Embryonic facial prominence (tissue), 1 donor: ENCODE results near the gene PLS3.
"Not testable (repeated sequence)": the region's sequence is repeated elsewhere in the genome, so short reads cannot be mapped to it uniquely, and the experiment has no call there.

ENCODE experiments used
- DNase-seq: peaks from one replicate; pipeline ENCODE4 v3.0.0-alpha.2; 2016; ENCODE audit errors: extremely low spot score

PLS3 gene, protein sequence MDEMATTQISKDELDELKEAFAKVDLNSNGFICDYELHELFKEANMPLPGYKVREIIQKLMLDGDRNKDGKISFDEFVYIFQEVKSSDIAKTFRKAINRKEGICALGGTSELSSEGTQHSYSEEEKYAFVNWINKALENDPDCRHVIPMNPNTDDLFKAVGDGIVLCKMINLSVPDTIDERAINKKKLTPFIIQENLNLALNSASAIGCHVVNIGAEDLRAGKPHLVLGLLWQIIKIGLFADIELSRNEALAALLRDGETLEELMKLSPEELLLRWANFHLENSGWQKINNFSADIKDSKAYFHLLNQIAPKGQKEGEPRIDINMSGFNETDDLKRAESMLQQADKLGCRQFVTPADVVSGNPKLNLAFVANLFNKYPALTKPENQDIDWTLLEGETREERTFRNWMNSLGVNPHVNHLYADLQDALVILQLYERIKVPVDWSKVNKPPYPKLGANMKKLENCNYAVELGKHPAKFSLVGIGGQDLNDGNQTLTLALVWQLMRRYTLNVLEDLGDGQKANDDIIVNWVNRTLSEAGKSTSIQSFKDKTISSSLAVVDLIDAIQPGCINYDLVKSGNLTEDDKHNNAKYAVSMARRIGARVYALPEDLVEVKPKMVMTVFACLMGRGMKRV

DNA sequence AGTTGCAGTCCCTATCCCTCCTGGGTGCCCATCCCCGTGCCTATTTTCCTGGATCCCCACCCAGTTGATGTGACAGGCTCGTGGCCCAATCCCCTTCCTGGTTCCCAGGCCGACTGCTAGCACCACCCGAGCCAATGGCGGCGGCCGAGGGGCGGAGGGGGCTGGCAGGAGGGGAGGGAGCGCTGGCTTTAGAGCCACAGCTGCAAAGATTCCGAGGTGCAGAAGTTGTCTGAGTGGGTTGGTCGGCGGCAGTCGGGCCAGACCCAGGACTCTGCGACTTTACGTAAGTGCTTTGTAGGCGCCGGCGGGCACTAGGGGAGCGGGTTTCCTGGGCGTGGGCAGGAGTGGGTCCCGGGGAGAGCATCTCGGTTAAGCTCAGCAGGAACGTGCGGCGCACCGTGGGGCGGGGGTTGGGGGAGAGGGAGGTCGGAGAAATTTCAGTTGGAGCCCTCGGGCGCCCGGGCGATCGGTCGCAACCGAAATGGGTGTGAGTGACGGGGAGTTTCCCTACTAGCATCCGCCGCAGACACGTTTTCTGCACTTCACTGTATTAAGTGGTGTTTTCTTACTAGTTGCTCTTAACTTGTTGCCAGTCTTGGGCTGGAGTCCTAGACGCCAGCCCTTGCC, at the start of gene PLS3:
Gene PLS3, plus strand, starts transcription at position 197 of the 627 bp plus-strand sequence. CDS start 49,077 bp downstream, outside the sequence.
- peak; percentile 16 for DNase-seq

DNA sequence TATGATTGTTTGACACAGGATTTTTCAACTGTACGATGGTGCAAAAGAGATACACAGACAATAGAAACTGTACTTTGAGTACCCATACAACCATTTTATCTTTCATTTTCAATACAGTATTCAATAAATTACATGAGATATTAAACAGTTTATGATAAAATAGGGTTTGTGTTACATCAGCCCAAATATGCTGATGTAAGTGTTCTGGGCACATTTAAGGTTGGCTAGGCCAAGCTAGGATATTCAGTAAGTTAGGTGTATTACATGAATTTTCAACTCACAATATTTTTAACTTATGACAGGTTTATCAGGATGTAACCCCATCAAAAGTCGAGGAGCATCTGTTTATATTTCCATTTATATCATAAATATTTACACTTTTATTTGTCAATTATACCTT, 42.9 kb upstream of the PLS3 start:
- no peak for DNase-seq

DNA sequence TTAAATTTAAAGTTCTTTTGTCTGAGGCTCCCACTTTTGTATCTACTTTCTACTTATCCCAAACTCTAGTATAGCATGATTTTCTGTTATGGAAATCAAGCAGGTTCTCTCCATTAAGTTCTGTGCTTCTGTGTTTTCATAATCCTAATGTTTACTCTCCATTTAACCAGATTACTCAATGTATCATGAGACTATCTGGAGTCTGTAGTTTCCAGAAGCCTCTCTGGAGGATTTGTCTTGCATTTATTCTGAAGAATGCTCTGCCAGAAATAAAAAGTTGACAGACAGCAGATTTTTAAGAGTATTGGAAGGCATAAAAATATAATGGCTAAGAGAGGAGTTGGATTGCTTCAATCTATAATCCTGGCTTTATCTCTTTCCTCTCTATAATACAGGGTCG, 39.2 kb upstream of the PLS3 start:
- no peak for DNase-seq

DNA sequence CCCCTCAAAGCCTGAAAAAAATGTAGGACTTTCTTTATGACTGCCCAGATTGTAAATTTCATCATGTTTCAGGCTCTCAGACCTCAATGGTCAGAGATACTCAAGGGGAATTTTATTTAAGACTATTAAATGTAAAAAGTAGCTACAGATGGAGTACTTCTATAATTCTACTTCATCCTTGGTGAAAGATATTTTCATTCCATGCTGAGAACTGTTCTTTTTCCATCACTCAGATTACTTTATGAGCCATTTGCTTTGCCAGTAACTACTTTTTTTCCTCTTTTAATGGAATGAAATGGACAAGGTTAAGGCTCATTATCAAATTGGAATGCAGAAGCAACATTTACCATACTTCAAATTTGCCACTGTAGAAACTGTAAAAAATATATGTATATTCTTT, 38.0 kb upstream of the PLS3 start:
- no peak for DNase-seq

DNA sequence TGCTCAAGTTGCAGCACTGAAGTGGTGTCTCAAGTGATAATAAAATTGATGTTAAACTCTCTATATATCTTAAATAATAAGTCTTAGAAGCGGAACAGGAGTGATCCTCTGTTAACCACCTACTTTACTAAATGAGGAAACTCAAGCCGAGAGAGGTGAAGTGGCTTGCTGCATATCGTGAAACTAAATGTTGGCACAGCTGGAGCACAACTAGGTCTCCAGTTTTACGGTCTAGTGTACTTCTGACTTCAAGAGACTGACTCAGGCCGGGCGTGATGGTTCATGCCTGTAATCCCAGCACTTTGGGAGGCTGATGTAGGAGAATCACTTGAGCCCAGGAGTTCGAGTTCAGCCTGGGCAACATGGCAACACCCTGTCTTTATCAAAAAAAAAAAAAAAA, 35.5 kb upstream of the PLS3 start:
- no peak for DNase-seq

DNA sequence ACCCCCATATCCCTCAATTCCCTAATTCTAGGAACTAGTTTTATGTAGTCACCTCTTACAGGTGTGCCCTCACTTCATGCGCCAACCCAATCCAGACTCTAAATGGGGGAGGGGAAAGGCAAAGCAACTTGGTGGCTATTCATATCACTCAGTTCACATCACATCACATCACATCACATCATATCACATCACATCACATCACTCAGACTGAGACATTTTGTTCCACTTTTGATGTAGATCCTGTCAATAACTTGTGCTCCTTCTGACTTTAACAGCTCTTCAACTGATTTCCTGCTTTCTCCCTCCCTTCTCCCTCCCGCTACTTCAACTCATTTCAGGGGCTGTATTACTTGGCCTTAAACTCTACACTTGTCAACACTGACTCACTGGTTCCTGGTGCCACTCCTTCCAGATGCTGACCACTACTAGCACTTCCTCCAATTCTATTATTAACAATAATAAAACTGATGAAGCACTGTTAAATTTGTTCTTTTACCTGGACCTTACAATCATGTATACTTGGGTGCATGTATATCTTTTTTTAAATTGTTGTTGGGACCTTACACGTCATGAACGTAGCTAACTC, 29.1 kb upstream of the PLS3 start:
- no peak for DNase-seq

DNA sequence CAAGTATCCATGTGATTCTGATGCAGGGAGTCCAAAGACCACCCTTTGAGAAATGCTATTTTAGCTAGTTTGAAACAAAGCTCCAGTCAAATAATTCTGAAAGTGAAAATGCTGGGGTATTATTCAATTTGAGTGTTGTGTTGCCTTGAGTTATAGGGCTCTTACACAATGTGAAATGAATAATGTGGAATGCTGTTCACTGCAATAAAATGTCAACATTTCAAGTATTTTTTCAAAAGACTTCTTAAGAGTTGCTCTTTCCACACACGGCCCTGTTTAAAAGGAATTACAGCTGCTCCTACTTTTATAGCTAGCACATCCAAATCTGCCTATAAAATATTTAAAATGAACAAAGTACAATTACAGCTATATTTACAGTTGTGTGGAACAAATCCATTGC, 27.5 kb upstream of the PLS3 start:
- DNase-seq, result no peak

DNA sequence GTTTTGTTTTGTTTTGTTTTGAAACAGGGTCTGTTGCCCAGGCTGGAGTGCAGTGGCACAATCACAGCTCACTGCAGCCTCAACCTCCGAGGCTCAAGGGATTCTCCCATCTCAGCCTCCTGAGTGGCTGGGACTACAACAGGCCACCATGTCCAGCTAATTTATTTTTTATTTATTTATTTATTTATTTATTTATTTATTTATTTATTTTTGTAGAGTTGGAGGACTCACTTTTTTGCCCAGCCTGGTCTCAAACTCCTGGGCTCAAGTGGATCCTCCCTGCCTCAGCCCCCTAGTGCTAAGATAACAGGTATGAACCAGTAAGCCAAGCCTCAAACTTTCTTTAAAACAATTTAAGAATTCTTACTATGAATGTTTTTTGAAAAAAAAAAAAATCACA, 26.6 kb upstream of the PLS3 start:
- DNase-seq, result no peak

DNA sequence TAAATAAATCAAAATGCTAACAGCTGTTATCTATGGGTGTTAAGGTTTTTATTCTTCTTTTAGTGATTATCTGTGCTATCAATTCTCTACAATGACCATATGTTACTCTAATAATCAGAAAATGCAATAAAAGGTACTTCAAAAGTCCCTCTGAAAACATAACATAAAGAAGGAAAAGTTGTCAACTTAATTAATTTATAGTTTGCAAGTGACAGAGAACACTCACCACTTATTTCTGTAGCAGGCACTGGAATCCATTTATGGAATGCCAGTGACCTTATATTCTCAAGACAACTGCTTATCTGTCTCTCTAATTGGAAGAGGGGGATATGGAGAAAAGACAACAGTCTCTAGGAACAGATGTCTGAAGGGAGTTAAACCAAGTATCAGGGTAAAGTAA, 25.6 kb upstream of the PLS3 start:
- no peak for DNase-seq

DNA sequence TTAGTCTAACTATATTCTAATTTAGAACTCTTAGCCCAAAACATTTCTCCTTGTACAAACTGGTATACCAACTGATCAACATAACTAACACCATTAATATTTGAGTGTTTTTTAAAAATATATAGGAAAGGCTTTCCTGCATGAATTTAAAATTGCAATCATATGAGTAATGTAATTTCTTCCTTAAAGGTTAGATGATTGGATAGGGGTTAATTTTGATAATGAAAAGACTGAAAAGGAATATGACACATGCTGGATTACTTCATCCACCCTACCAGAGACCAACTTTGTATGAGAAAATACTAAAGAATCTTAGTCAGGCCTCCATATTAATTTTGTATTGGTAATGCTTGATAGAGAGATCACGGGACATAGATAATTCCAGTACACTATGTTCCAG, 25.1 kb upstream of the PLS3 start:
- no peak for DNase-seq

DNA sequence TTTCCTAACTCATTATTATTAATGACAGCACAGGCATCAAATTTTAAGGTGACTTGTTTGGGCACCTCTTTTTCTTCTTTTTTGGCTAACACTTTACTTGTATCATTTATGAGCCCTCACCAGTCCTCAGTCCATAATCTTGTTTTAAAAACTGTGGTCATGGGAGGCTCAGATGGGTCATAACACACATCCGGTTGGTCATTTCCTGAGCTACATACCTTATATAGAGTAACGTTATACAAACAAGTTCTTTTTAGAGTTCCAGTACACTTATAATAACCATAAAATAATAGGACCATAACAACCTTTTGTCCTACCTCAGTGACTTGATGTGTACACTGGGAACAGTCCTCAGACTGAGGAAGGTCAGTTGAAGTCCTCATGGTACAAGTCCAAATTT, 21.1 kb upstream of the PLS3 start:
- no peak for DNase-seq

DNA sequence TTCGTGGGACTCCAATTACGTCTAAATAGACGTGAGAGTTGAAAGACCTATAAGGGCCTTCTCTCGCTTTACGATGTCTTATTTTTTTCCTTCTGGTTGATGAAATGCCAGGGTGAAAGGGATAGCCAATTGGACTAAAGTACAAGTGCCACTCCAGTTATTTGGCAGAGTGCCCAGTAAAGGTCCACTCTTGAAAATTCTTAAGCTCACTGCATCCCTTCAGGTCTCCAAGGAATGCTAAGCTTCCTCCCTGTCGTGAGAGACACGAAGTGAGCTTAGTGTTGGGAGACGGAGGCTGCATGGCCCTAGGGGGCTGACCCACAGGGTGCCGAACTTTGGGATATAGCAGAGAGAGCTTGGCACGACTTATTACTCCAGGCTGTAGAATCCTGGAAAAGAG, 19.9 kb upstream of the PLS3 start:
- DNase-seq, result not testable (repeated sequence)

DNA sequence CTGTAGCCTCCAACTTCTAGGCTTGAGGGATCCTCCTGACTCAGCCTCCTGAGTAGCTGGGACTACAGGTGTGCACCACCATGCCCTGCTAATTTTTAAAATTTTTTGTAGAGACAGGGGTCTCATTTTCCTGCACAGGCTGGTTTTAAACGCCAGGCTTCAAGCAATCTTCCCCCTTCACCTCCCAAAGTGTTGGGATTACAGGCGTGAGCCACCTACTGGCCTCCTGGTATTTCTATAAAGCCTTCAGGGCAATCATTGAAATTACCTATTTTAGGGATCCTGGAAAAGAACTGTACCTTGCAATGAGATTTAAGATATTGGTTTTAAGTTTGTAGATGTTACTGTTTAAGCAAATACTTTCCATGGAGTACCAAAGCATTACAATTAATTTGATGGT, 13.5 kb upstream of the PLS3 start:
- DNase-seq, result no peak

DNA sequence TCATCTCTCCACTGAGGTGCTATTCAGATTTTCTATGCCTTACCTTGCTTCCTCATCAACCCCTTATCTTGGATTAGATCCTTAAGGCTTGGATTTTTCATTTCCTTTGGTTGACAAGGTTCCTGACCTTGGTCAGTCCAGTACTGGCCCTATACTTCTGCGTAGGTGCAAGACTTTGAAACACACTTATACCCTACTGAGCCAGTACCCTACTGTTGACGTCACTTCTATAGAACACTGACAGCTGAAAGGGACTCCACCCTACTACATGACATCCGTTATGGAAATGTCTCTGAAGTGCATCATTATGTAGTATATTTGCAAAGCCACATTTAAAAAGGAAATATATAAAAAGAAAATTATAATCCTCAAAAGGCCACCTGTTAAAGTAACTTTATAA, 12.0 kb upstream of the PLS3 start:
- no peak for DNase-seq

DNA sequence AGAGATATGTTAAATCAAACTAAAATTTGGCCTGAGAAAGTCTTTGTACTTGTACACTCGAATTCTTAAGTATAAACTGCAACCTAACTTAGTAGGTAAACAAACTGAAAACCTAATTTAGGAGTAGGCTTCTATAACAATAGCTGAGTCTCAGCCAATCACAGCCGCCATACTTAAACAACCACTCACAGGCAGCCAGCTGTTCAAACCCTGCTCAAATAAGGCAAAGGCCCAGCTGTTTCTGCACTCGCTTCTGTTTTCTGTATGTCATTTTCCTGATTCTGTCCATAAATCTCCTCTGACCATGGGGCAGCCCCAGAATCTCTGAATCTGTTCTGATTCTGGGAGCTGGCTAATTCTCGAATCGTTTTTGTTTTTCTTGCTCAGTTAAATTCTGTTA, 7.8 kb upstream of the PLS3 start:
- no peak for DNase-seq

DNA sequence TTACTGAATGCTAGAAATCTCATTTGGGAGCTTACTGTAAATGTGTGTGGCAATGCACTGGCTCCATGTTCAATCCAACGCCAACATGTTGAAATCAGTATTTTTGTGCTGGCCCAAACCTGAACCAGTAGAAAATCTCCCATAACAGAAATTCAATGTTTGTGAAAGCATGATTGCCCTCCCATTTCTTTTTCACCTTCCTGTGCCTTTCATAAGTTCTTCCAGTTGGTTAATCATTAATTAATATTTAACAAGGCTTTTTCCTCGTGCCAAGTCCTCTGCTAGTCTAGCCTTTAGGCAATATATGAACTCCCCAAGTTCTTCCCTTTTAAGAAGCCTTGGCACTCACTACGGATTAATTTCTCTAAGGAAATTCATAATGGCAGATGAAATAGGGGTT, 1.3 kb upstream of the PLS3 start:
- no peak for DNase-seq

DNA sequence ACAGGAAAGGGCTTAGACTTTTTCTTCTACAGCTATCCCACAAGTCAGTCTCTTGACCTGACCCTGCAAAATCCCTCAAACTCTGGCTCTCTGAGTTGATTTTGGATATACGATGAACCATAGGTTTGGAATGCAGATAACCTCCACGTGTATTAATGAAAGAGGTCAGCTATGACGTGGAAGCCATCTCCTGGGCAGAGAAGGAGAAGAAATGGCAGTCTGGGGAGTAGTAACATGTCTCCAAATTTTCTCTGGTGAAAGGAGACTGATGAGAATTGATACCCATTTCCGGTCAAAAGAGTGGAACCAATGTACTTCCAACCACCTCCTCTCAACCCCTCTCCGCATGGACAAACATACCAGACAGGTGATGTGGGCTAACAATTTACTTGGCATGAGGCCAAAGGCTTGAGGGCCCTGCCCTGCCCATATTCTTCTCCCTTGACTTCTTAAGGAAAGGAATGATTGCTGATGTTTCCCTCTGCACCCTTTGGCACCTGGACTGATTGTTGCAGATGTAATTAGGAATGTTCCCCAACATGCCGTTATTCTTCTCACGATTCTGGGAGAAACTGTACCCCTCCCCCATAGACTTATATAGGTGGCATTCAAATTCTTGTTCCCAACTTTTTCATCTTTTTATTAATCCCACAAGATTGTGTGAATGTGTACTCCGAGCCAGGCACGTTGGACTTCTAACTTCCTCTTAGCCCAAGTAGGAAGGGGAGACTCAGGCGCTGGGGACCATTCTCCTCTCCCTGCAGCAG, 580 bp upstream of the PLS3 start:
- no peak for DNase-seq

DNA sequence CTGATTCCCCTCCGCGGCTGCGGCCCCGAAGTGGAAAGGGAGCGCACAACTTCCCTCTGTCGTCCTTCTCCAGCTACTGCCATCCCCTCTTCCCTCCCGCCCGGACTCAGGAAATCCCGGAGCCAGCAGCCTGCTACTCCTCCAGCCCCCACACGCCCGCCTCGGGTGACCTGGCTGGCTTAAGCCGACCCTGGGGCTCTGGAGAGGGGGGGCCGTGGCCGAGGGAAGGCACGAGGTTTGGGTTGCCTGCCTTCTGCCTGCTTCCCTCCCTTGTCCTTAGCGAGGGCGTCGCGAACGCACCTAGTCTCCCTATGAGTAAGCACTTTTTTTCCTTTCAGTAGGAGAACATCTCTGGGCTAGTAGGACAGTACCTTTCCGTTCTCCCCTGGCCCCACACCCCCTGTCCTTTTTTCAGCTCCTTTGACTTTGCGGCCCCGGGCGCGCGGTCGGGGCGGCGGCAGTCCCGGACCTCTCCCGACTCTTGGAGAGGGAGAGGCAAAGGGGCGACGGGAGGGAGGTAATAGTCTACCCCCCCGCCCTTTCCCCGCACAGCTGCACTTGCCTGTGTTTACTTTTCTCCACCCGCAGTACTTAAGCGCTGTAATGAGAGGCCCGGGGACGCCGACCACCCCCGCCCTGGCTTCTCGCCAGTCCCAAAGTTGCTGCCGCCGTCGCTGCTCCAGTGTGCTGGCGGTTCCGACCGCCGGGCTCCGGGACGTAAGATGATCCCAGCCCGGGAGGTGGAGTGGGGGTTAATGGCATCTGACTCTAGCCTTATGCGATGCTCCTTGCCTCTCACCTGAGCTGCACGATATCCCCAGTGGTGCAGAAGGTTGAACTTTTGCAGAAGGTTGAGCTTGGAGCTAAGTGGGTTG, 868 bp downstream of the PLS3 start:
- no peak for DNase-seq

DNA sequence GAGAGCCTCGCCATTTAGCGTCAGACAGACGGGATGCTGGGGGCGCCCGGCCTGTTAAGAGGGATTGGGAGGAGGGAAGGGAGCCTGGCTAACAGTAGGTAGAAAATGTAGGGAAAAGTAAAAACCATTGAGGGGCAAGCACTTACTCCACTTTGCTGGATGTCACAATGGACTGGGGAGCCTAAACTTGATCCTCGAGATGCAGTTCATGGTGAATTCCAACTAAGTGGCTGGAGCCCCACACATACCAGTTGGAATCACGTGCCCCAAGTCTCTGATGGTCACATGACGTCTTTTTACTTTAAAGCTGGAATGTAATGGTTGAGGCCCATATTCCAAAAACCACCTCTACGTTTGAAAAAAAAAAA, 1.5 kb downstream of the PLS3 start:
- no peak for DNase-seq

DNA sequence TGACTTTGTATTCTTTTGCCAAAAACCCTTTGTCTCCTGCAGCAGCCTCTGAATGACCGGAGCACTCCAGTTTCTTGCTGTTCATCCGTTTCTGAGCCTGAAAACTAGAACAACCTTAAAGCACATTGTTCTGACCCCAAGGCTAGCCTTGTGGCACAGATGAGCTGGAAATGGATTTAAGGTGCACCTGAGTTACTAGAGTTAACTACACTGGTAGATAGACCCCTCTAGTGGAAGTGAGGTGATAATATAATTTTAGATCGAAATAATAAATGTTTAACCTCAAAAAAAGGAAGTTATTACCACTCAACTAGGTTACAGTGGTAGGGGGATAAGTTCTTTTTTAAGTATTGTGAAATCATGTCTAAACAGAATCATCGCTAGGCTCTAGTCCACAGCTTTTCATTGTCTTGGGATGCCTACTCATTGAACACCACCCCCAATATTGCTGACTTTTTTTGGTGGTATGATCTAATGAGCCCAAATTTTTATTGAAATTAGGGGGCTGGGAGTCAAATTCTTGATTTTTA, 2.7 kb downstream of the PLS3 start:
- no peak for DNase-seq

DNA sequence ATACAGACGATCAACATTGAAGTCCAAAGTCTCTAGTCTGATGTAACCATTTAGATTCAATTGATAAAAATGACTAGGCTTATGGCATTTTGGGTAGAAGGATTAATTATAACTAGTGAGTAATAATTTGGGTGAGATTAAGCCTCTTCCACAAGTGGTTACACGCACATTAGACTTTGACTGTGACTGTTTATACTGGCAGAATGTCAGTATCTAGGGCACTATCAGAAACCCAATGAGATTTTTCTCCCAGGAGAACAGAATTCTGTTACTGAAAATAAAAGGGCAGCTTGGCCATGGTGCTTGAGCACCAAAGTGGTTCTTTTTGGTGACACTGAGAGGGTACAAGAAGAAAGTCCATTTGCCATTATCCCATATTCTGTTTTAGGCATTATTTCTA, 3.3 kb downstream of the PLS3 start:
- DNase-seq, result no peak
